A549 (cell line): Measurements from ENCODE around the gene CD79A. TPM values are rescaled to one million over a fixed set of nuclear protein-coding genes. Genes with fewer than 3 reads are reported as not detected.

Experiments
- ATAC-seq, 2 experiments: fragments of 200-7000 bp in 1 of 2; fragments of >200 bp in 1 of 2; cut with Nextera tagmentation in 1 of 2; cut with Tn5 transposase in 1 of 2; 3 replicates each; pipeline versions ENCODE4 v1.8.0 to v1.9.1; 2018 to 2020; ENCODE audit warnings: mild to moderate bottlenecking in 1 of 2, moderate library complexity in 1 of 2
- CTCF ChIA-PET: fragments of 300-600 bp; sonication (Branson Sonifier 250); formaldehyde crosslinking; extraction: SDS; loops from one replicate; lab custom pipeline; 2021; ENCODE audit warnings: antibody characterized with exemption, inconsistent platforms; lab: Yijun Ruan, JAX
- POLR2A ChIA-PET: fragments of 350-600 bp; formaldehyde crosslinking; extraction: SDS; loops from one replicate; lab custom pipeline; 2021; ENCODE audit warnings: antibody characterized with exemption, inconsistent platforms; lab: Yijun Ruan, JAX
- DNase-seq, 2 experiments: peaks; one replicate each; pipeline versions ENCODE4 v3.0.0 to v3.0.0-alpha.2; 2011 to 2016; ENCODE audit warnings: low read depth in 1 of 2, low spot score in 1 of 2
- FAIRE-seq: peaks from 2 replicates; lab custom pipeline; 2011; peaks lifted over from hg19 to GRCh38; lab: Jason Lieb, UNC
- H3K27ac ChIP-seq, 2 experiments: fragments of >200 bp; sonication (Bioruptor Twin); formaldehyde crosslinking; 3 replicates each; pipeline ENCODE4 v1.5.1; 2016 to 2017
- H3K4me1 ChIP-seq: fragments of >200 bp; sonication (Bioruptor Twin); formaldehyde crosslinking; 3 replicates; pipeline ENCODE4 v1.6.1; 2016
- H3K4me2 ChIP-seq: fragments of >200 bp; sonication (Bioruptor Twin); formaldehyde crosslinking; 3 replicates; pipeline ENCODE4 v1.6.1; 2016
- H3K4me3 ChIP-seq: fragments of >200 bp; sonication (Bioruptor Twin); formaldehyde crosslinking; 3 replicates; pipeline ENCODE4 v1.5.1; 2016
- H3K9me3 ChIP-seq: fragments of >200 bp; sonication (Bioruptor Twin); formaldehyde crosslinking; 3 replicates; pipeline ENCODE4 v1.6.1; 2016
- CBX2 ChIP-seq: fragments of 200-600 bp; sonication (generic); IDR thresholded peaks from 2 replicates; pipeline ENCODE4 v1.6.1; 2016; ENCODE audit warnings: low read depth, mild to moderate bottlenecking, borderline replicate concordance
- CTCF ChIP-seq: fragments of >200 bp; sonication (Bioruptor Twin); formaldehyde crosslinking; IDR thresholded peaks from 3 replicates; pipeline ENCODE4 v1.5.1; 2016
- EHF ChIP-seq: fragments of 250-450 bp; sonication (Bioruptor Pico); IDR thresholded peaks from 2 replicates; pipeline ENCODE4 v1.5.0; 2020; ENCODE audit warnings: mild to moderate bottlenecking
- EHMT2 ChIP-seq: fragments of 200-600 bp; sonication (generic); IDR thresholded peaks from 2 replicates; pipeline ENCODE4 v1.6.1; 2016; ENCODE audit warnings: antibody characterized with exemption, low read depth, mild to moderate bottlenecking, moderate library complexity
- EP300 ChIP-seq, 2 experiments: fragments of >200 bp; sonication (Bioruptor Twin); formaldehyde crosslinking; IDR thresholded peaks; 2 replicates in 1 of 2; 3 replicates in 1 of 2; pipeline ENCODE4 v1.6.1; 2016 to 2017
- FOXS1 ChIP-seq: fragments of 250-450 bp; sonication (Bioruptor Pico); IDR thresholded peaks from 2 replicates; pipeline ENCODE4 v1.5.0; 2020; ENCODE audit warnings: mild to moderate bottlenecking, moderate library complexity
- GATA3 ChIP-seq: IDR thresholded peaks from 2 replicates; pipeline ENCODE4 v1.6.1; 2012; ENCODE audit warnings: borderline replicate concordance
- HDAC2 ChIP-seq: fragments of 200-600 bp; sonication (generic); IDR thresholded peaks from 2 replicates; pipeline ENCODE4 v1.6.1; 2016
- HOXA7 ChIP-seq: fragments of 250-450 bp; sonication (Bioruptor Pico); IDR thresholded peaks from 2 replicates; pipeline ENCODE4 v1.5.0; 2020; ENCODE audit warnings: mild to moderate bottlenecking, moderate library complexity
- HOXB13 ChIP-seq: fragments of 250-450 bp; sonication (Bioruptor Pico); IDR thresholded peaks from 2 replicates; pipeline ENCODE4 v1.5.0; 2020; ENCODE audit warnings: low read depth, mild to moderate bottlenecking, moderate library complexity
- JUNB ChIP-seq: fragments of >200 bp; sonication (Bioruptor Twin); formaldehyde crosslinking; IDR thresholded peaks from 2 replicates; pipeline ENCODE4 v1.6.1; 2016
- KDM1A ChIP-seq: fragments of 200-600 bp; sonication (generic); IDR thresholded peaks from 2 replicates; pipeline ENCODE4 v1.6.1; 2016; ENCODE audit warnings: low read depth, mild to moderate bottlenecking
- KDM5A ChIP-seq: fragments of 200-600 bp; sonication (generic); IDR thresholded peaks from 2 replicates; pipeline ENCODE4 v1.6.1; 2016; ENCODE audit warnings: antibody characterized with exemption, mild to moderate bottlenecking
- MAFK ChIP-seq: fragments of 450-650 bp; IDR thresholded peaks from 2 replicates; pipeline ENCODE4 v1.6.1; 2014; ENCODE audit not compliant: partially characterized antibody
- NFE2L2 ChIP-seq: fragments of 150-350 bp; conservative IDR thresholded peaks from 2 replicates; pipeline ENCODE4 v1.6.1; 2014; ENCODE audit warnings: low read length
- NPAS2 ChIP-seq: fragments of 250-450 bp; sonication (Bioruptor Pico); IDR thresholded peaks from 2 replicates; pipeline ENCODE4 v1.8.0; 2022; ENCODE audit warnings: mild to moderate bottlenecking, moderate library complexity, borderline replicate concordance
- NR3C1 ChIP-seq: fragments of >200 bp; sonication (Bioruptor Twin); formaldehyde crosslinking; IDR thresholded peaks from 3 replicates; pipeline ENCODE4 v1.6.1; 2017
- PBX3 ChIP-seq: IDR thresholded peaks from 2 replicates; pipeline ENCODE4 v1.6.1; 2012
- PHF8 ChIP-seq: fragments of 200-600 bp; sonication (generic); IDR thresholded peaks from 2 replicates; pipeline ENCODE4 v1.6.1; 2016; ENCODE audit warnings: low read depth, mild to moderate bottlenecking, antibody characterized with exemption, moderate library complexity, borderline replicate concordance
- POLR2AphosphoS2 ChIP-seq: conservative IDR thresholded peaks from 2 replicates; pipeline ENCODE4 v1.6.1; 2012; ENCODE audit warnings: low read length, improper control_type of control experiment, inconsistent platforms
- RAD21 ChIP-seq, 2 experiments: fragments of >200 bp in 1 of 2; sonication (Bioruptor Twin) in 1 of 2; formaldehyde crosslinking in 1 of 2; IDR thresholded peaks in 1 of 2; conservative IDR thresholded peaks in 1 of 2; 2 replicates in 1 of 2; 3 replicates in 1 of 2; pipeline ENCODE4 v1.6.1; 2012 to 2018; ENCODE audit warnings: inconsistent platforms in 1 of 2
- RARB ChIP-seq: fragments of 250-450 bp; sonication (Bioruptor Pico); IDR thresholded peaks from 2 replicates; pipeline ENCODE4 v1.8.0; 2021; ENCODE audit warnings: mild to moderate bottlenecking, moderate library complexity
- RNF2 ChIP-seq: fragments of 200-600 bp; sonication (generic); IDR thresholded peaks from 2 replicates; pipeline ENCODE4 v1.6.1; 2016; ENCODE audit warnings: low read depth, mild to moderate bottlenecking, antibody characterized with exemption, moderate library complexity, borderline replicate concordance
- SMC3 ChIP-seq: fragments of >200 bp; sonication (Bioruptor Twin); formaldehyde crosslinking; IDR thresholded peaks from 3 replicates; pipeline ENCODE4 v1.6.1; 2018; ENCODE audit warnings: inconsistent platforms
- SREBF2 ChIP-seq: fragments of 450-650 bp; IDR thresholded peaks from 2 replicates; pipeline ENCODE4 v1.6.1; 2014; ENCODE audit warnings: mild to moderate bottlenecking, moderate library complexity
- TFCP2L1 ChIP-seq: fragments of 250-450 bp; sonication (Bioruptor Pico); IDR thresholded peaks from 2 replicates; pipeline ENCODE4 v1.5.0; 2021; ENCODE audit warnings: mild to moderate bottlenecking
- TP53 ChIP-seq: fragments of 250-450 bp; sonication (Bioruptor Pico); IDR thresholded peaks from 2 replicates; pipeline ENCODE4 v1.5.0; 2021; ENCODE audit warnings: mild to moderate bottlenecking, moderate library complexity
- ZFP36 ChIP-seq: fragments of 450-650 bp; IDR thresholded peaks from 2 replicates; pipeline ENCODE4 v1.6.1; 2014; ENCODE audit warnings: borderline replicate concordance; ENCODE audit not compliant: partially characterized antibody
- ZNF302 ChIP-seq: fragments of 250-450 bp; sonication (Bioruptor Pico); IDR thresholded peaks from 2 replicates; pipeline ENCODE4 v1.9.0; 2021; ENCODE audit warnings: inconsistent platforms, mild to moderate bottlenecking, moderate library complexity
- ZSCAN20 ChIP-seq: fragments of 250-450 bp; sonication (Bioruptor Pico); IDR thresholded peaks from 2 replicates; pipeline ENCODE4 v1.8.0; 2022; ENCODE audit warnings: mild to moderate bottlenecking, moderate library complexity
- WGBS: methylation state at CpG from one replicate; pipeline ENCODE4 v1.1.6; 2017; ENCODE audit errors: missing lambda C conversion rate; 5-methylcytosine and 5-hydroxymethylcytosine counted together
- polyA plus RNA-seq, 4 experiments: library from polyadenylated mRNA; depleted of rRNA in 3 of 4; stranded (reverse); fragments of >200 nt; fragmentation: RNase III in 1 of 4; extraction: RNeasy Plus Mini Kit Qiagen cat#74134 plus additional on column Dnase treatment in 1 of 4; gene quantifications; 2 replicates in 3 of 4; 3 replicates in 1 of 4; pipeline ENCODE4 v1.2.3, GENCODE V29; 2011 to 2017
- TF ChIP-seq, protein P1 (sequence below): fragments of >200 bp; sonication (Bioruptor Twin); formaldehyde crosslinking; IDR thresholded peaks from 3 replicates; pipeline ENCODE4 v1.6.1; 2016
- TF ChIP-seq, protein P2 (sequence below): fragments of >200 bp; sonication (Bioruptor Twin); formaldehyde crosslinking; IDR thresholded peaks from 2 replicates; pipeline ENCODE4 v1.6.1; 2016
- TF ChIP-seq, protein P3 (sequence below): IDR thresholded peaks from 2 replicates; pipeline ENCODE4 v1.6.1; 2012; ENCODE audit warnings: low read depth, borderline replicate concordance
- TF ChIP-seq, protein P4 (sequence below): IDR thresholded peaks from 2 replicates; pipeline ENCODE4 v1.6.1; 2012
- TF ChIP-seq, protein P5 (sequence below): fragments of 250-450 bp; sonication (Bioruptor Pico); IDR thresholded peaks from 2 replicates; pipeline ENCODE4 v1.5.0; 2020; ENCODE audit warnings: low read depth, mild to moderate bottlenecking, moderate library complexity

The CD79A gene
- polyA plus RNA-seq, 2 of the 4 experiments (the other 2 are of a cell fraction) = 0.52 to 0.54 TPM

GRCh38 chr19:41872775-41873647 lies 4.1 kb upstream of the CD79A start:
- DNase-seq (peak; percentile 90 to 94), ATAC-seq (peak; percentile 63 to 79), FAIRE-seq (peak; percentile 94)
- 50% methylated on average over 18 of the region's 18 CpGs for WGBS
- Histone ChIP-seq H3K4me1 (peaks cover 35% of the 10 kb centered on the region), H3K27ac (no peak overlapping the region), H3K4me2 (no peak overlapping the region), H3K4me3 (no peak overlapping the region), H3K9me3 (no peaks in the 10 kb centered on the region)
- POLR2A ChIA-PET = interaction anchor here (0.5 to 5.0 kb wide), 13 partner anchors 9 to 1131 kb away, joined by 3 to 102 read pairs (median 5); partner anchors contain the start of genes ARHGEF1, ERFL, RABAC1 and RPS19
- CTCF ChIA-PET = interaction anchor here (0.7 to 8.4 kb wide), 28 partner anchors 9 to 373 kb away, joined by 3 to 87 read pairs (median 8); partner anchors contain the start of genes ARHGEF1, ERFL, RABAC1 and RPS19
- TF ChIP-seq KDM1A (no peak), ZNF302 (CRISPR knock-in tag) (no peak), TFCP2L1 (CRISPR knock-in tag) (peak; percentile 98), PHF8 (no peak), MAFK (no peak), HOXA7 (CRISPR knock-in tag) (peak; percentile 99), TP53 (CRISPR knock-in tag) (peak; percentile 96), CBX2 (no peak), NPAS2 (CRISPR knock-in tag) (no peak), ZSCAN20 (CRISPR knock-in tag) (no peak), SREBF2 (no peak), RARB (CRISPR knock-in tag) (peak; percentile 97), POLR2AphosphoS2 (peak; percentile 99), FOXS1 (CRISPR knock-in tag) (0 out of 2 replicates have a peak, but pooled peaks have one; percentile 43), KDM5A (no peak), CTCF (peak; percentile 94), EHF (CRISPR knock-in tag) (peak; percentile 90; the same call in 1 of the 2 replicates), PBX3 (no peak; the same call in none of the 2 replicates), JUNB (no peak), HOXB13 (CRISPR knock-in tag) (peak; percentile 26; the same call in 1 of the 2 replicates), NFE2L2 (no peak), NR3C1 (no peak), GATA3 (peak; percentile 69), EHMT2 (no peak), ZFP36 (no peak), HDAC2 (no peak), SMC3 (peak; percentile 83), RNF2 (no peak), EP300 (IDR thresholded peaks at IDR 0.05) (no peak), RAD21 (conservative IDR thresholded peaks at IDR 0.05 in 1 of 2, IDR thresholded peaks at IDR 0.05 in 1 of 2) (peak; percentile 87)
- TF ChIP-seq, protein P1, sequence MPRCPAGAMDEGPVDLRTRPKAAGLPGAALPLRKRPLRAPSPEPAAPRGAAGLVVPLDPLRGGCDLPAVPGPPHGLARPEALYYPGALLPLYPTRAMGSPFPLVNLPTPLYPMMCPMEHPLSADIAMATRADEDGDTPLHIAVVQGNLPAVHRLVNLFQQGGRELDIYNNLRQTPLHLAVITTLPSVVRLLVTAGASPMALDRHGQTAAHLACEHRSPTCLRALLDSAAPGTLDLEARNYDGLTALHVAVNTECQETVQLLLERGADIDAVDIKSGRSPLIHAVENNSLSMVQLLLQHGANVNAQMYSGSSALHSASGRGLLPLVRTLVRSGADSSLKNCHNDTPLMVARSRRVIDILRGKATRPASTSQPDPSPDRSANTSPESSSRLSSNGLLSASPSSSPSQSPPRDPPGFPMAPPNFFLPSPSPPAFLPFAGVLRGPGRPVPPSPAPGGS = peak; percentile 70
- TF ChIP-seq, protein P2, sequence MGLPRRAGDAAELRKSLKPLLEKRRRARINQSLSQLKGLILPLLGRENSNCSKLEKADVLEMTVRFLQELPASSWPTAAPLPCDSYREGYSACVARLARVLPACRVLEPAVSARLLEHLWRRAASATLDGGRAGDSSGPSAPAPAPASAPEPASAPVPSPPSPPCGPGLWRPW = no peak
- TF ChIP-seq, protein P3, sequence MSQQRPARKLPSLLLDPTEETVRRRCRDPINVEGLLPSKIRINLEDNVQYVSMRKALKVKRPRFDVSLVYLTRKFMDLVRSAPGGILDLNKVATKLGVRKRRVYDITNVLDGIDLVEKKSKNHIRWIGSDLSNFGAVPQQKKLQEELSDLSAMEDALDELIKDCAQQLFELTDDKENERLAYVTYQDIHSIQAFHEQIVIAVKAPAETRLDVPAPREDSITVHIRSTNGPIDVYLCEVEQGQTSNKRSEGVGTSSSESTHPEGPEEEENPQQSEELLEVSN = peak; percentile 31; the same call in 1 of the 2 replicates
- TF ChIP-seq, protein P4, sequence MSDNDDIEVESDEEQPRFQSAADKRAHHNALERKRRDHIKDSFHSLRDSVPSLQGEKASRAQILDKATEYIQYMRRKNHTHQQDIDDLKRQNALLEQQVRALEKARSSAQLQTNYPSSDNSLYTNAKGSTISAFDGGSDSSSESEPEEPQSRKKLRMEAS = peak; percentile 48; the same call in 1 of the 2 replicates
- TF ChIP-seq, protein P5, sequence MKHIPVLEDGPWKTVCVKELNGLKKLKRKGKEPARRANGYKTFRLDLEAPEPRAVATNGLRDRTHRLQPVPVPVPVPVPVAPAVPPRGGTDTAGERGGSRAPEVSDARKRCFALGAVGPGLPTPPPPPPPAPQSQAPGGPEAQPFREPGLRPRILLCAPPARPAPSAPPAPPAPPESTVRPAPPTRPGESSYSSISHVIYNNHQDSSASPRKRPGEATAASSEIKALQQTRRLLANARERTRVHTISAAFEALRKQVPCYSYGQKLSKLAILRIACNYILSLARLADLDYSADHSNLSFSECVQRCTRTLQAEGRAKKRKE (CRISPR knock-in tag) = peak; percentile 70; the same call in 1 of the 2 replicates
